MCF 10A (cell line): ENCODE results near the gene PVRIG. TPM values are rescaled to one million over a fixed set of nuclear protein-coding genes. Genes with fewer than 3 reads are reported as not detected.
"Not testable (repeated sequence)": the region's sequence is repeated elsewhere in the genome, so short reads cannot be mapped to it uniquely, and the experiment has no call there.

ENCODE experiments used
- BruUV-seq: library from RNA; stranded (reverse); fragments of 400-500 nt; replicated peaks from 2 replicates; lab custom pipeline; 2021; lab: Mats Ljungman, UMichigan
- CTCF ChIA-PET: fragments of 300-600 bp; sonication (Branson Sonifier 250); formaldehyde crosslinking; extraction: SDS; loops from one replicate; lab custom pipeline; 2021; ENCODE audit warnings: antibody characterized with exemption, inconsistent platforms; lab: Yijun Ruan, JAX
- POLR2A ChIA-PET: fragments of 300-600, 350-650 bp; sonication (Branson Sonifier 250); formaldehyde crosslinking; extraction: SDS; loops from one replicate; lab custom pipeline; 2020; ENCODE audit warnings: antibody characterized with exemption, inconsistent platforms; lab: Yijun Ruan, JAX
- DNase-seq: peaks from one replicate; pipeline ENCODE4 v3.0.0-alpha.2; 2018; ENCODE audit not compliant: unreplicated experiment
- H3K27ac Mint-ChIP-seq: one replicate; pipeline ENCODE4 v1.8.0; 2022; ENCODE audit warnings: mild to moderate bottlenecking, low read depth, mixed read lengths; ENCODE audit not compliant: unreplicated experiment
- H3K27me3 Mint-ChIP-seq: one replicate; pipeline ENCODE4 v1.8.0; 2022; ENCODE audit warnings: mixed read lengths; ENCODE audit not compliant: insufficient read depth, unreplicated experiment
- H3K36me3 Mint-ChIP-seq: one replicate; pipeline ENCODE4 v1.8.0; 2022; ENCODE audit warnings: mild to moderate bottlenecking, moderate library complexity, mixed read lengths; ENCODE audit not compliant: insufficient read depth, unreplicated experiment
- H3K4me1 Mint-ChIP-seq: one replicate; pipeline ENCODE4 v1.8.0; 2022; ENCODE audit warnings: mixed read lengths; ENCODE audit not compliant: insufficient read depth, unreplicated experiment
- H3K4me3 Mint-ChIP-seq: one replicate; pipeline ENCODE4 v1.8.0; 2022; ENCODE audit warnings: mild to moderate bottlenecking, moderate library complexity, mixed read lengths; ENCODE audit not compliant: unreplicated experiment
- H3K9me3 Mint-ChIP-seq: one replicate; pipeline ENCODE4 v1.8.0; 2022; ENCODE audit warnings: mixed read lengths; ENCODE audit not compliant: unreplicated experiment
- CTCF ChIP-seq: fragments of 200-600 bp; IDR thresholded peaks from one replicate; pipeline ENCODE4 v1.8.0; 2022; ENCODE audit warnings: antibody characterized with exemption, mild to moderate bottlenecking; ENCODE audit not compliant: unreplicated experiment
- intact Hi-C: fragments of 100-400 bp; cut with micrococcal nuclease; formaldehyde crosslinking; loops from 2 replicates; pipeline ENCODE4 v1.14.1; 2022
- total RNA-seq: library from RNA; stranded (reverse); gene quantifications from 2 replicates; pipeline ENCODE4 v1.2.3, GENCODE V29; 2022

Gene PVRIG
- total RNA-seq, 1 experiment from 2014 or later, result not detected

- CTCF ChIA-PET, H3K4me3 Mint-ChIP-seq: not testable (repeated sequence)
- peak; percentile 45 for DNase-seq
Measured at GRCh38 chr7:100239975-100240374, 20.2 kb downstream of the PVRIG start.

GRCh38 chr7:100243385-100243784 lies 23.6 kb downstream of the PVRIG start:
- POLR2A ChIA-PET, CTCF ChIA-PET, H3K27ac Mint-ChIP-seq, H3K36me3 Mint-ChIP-seq, H3K4me3 Mint-ChIP-seq, H3K27me3 Mint-ChIP-seq, H3K9me3 Mint-ChIP-seq, BruUV-seq, intact Hi-C loops: not testable (repeated sequence)
- H3K4me1 Mint-ChIP-seq, result peaks cover 22% of the 10 kb centered on the region
- peak; percentile 52 for DNase-seq

More at GRCh38 chr7:100239975-100240374, 20.2 kb downstream of the PVRIG start:
- POLR2A ChIA-PET, BruUV-seq, H3K36me3 Mint-ChIP-seq, H3K9me3 Mint-ChIP-seq, intact Hi-C loops, H3K27me3 Mint-ChIP-seq: not testable (repeated sequence)
- peak overlapping the region; percentile 27 for H3K27ac Mint-ChIP-seq
- peaks cover 10% of the 10 kb centered on the region for H3K4me1 Mint-ChIP-seq

- H3K27ac Mint-ChIP-seq, H3K36me3 Mint-ChIP-seq, H3K9me3 Mint-ChIP-seq, H3K27me3 Mint-ChIP-seq, DNase-seq, intact Hi-C loops, H3K4me3 Mint-ChIP-seq, BruUV-seq: not testable (repeated sequence)
- POLR2A ChIA-PET, result interaction anchor here (0.6 kb wide), 1 partner anchor 368 kb away, joined by 3 read pairs; no protein-coding TSS in a partner anchor
- CTCF ChIA-PET, result interaction anchor here (0.7 kb wide), 1 partner anchor 502 kb away, joined by 3 read pairs; no protein-coding TSS in a partner anchor
- peaks cover 20% of the 10 kb centered on the region for H3K4me1 Mint-ChIP-seq
Measured at GRCh38 chr7:100244988-100245605, 25.3 kb downstream of the PVRIG start.

GRCh38 chr7:100246121-100246864 lies 26.5 kb downstream of the PVRIG start:
- H3K4me3 Mint-ChIP-seq, H3K36me3 Mint-ChIP-seq, H3K9me3 Mint-ChIP-seq, H3K27ac Mint-ChIP-seq, BruUV-seq, intact Hi-C loops, H3K27me3 Mint-ChIP-seq, DNase-seq: not testable (repeated sequence)
- H3K4me1 Mint-ChIP-seq, result peaks cover 19% of the 10 kb centered on the region
- ChIA-PET POLR2A (interaction anchor here (1.4 kb wide), 1 partner anchor 26 kb away, joined by 4 read pairs; no protein-coding TSS in a partner anchor), CTCF (interaction anchor here (0.7 kb wide), 1 partner anchor 812 kb away, joined by 3 read pairs; no protein-coding TSS in a partner anchor)

- DNase-seq, H3K27me3 Mint-ChIP-seq, H3K27ac Mint-ChIP-seq, BruUV-seq, H3K9me3 Mint-ChIP-seq, CTCF ChIA-PET, H3K36me3 Mint-ChIP-seq, intact Hi-C loops, H3K4me3 Mint-ChIP-seq: not testable (repeated sequence)
- peaks cover 19% of the 10 kb centered on the region for H3K4me1 Mint-ChIP-seq
- POLR2A ChIA-PET, result interaction anchor here (1.0 to 1.4 kb wide), 2 partner anchors 25 to 90 kb away, joined by 3 to 4 read pairs; no protein-coding TSS in a partner anchor
Measured at GRCh38 chr7:100246865-100247137, 27.1 kb downstream of the PVRIG start.

- H3K27me3 Mint-ChIP-seq, result no peaks in the 10 kb centered on the region
- no peak overlapping the region for H3K4me3 Mint-ChIP-seq
- no peaks in the 10 kb centered on the region for H3K36me3 Mint-ChIP-seq
- DNase-seq, result peak; percentile 93
- BruUV-seq, result no TSS peak
- H3K4me1 Mint-ChIP-seq, result peaks cover 19% of the 10 kb centered on the region
- ChIA-PET CTCF (no interaction called here), POLR2A (interaction anchor here (1.0 to 1.4 kb wide), 2 partner anchors 25 to 89 kb away, joined by 3 to 4 read pairs; no protein-coding TSS in a partner anchor)
- TF ChIP-seq CTCF, result peak; percentile 7
- no peaks in the 10 kb centered on the region for H3K9me3 Mint-ChIP-seq
- intact Hi-C loops, result no loop called here
- no peak overlapping the region for H3K27ac Mint-ChIP-seq
Measured at GRCh38 chr7:100247152-100247757, 27.5 kb downstream of the PVRIG start.
